BJ (cell line): ENCODE results near the gene FARSB. TPM values are rescaled to one million over a fixed set of nuclear protein-coding genes. Genes with fewer than 3 reads are reported as not detected.

Source experiments
- CTCF ChIA-PET: fragments of 350-600 bp; formaldehyde crosslinking; extraction: SDS; loops from one replicate; lab custom pipeline; 2021; ENCODE audit warnings: antibody characterized with exemption, inconsistent platforms; lab: Yijun Ruan, JAX
- POLR2A ChIA-PET: fragments of 300-600 bp; sonication (Branson Sonifier 250); formaldehyde crosslinking; extraction: SDS; loops from one replicate; lab custom pipeline; 2021; ENCODE audit warnings: antibody characterized with exemption; lab: Charles Lee
- DNase-seq: peaks from one replicate; pipeline ENCODE4 v3.0.0-alpha.2; 2011; ENCODE audit warnings: low read depth
- H3K27me3 ChIP-seq: 2 replicates; pipeline ENCODE4 v1.6.0; 2011; ENCODE audit warnings: low read length; ENCODE audit not compliant: control insufficient read depth, insufficient read depth
- H3K36me3 ChIP-seq: 2 replicates; pipeline ENCODE4 v1.5.1; 2011; ENCODE audit warnings: low read length; ENCODE audit not compliant: control insufficient read depth, insufficient read depth
- H3K4me3 ChIP-seq: 2 replicates; pipeline ENCODE4 v1.5.1; 2011; ENCODE audit warnings: low read depth, mild to moderate bottlenecking, control low read depth, low read length
- polyA plus RNA-seq: library from polyadenylated mRNA; depleted of rRNA; stranded (reverse); fragments of >200 nt; gene quantifications from 2 replicates; pipeline ENCODE4 v1.2.3, GENCODE V29; 2011
- TF ChIP-seq, protein P1 (sequence below): IDR thresholded peaks from 2 replicates; pipeline ENCODE4 v1.5.1; 2011; ENCODE audit warnings: low read depth, mild to moderate bottlenecking, control low read depth, inconsistent platforms, low read length, moderate library complexity; ENCODE audit not compliant: insufficient read depth

FARSB gene
- polyA plus RNA-seq, 1 experiment, result 16.4 TPM

DNA sequence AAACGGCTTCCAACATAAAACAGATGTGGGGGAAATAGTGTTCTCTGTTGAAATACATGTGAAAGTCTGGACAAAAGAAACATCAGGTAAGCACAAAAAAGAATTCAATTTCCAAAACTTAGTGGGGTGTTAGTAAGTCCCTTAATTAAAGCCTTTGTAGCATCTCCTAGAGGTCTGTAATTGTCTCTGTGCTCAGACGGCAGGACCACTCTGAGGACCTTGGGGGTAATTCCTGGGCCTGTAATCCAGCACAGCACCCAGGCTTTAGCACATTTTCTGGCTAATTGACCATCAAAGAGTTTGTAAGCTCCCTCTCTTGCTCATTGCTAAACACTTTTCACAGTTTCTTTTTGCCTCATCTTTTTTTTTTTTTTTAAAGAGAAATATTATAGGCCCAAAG lies 80.3 kb downstream of the FARSB start:
- H3K4me3 ChIP-seq, result no peak overlapping the region
- ChIA-PET POLR2A (no interaction called here), CTCF (no interaction called here)
- 0 out of 2 replicates have a peak, but pooled peaks cover 1% of the 10 kb centered on the region for H3K36me3 ChIP-seq
- no peak for DNase-seq
- H3K27me3 ChIP-seq, result no peaks in the 10 kb centered on the region
- TF ChIP-seq, protein P1, sequence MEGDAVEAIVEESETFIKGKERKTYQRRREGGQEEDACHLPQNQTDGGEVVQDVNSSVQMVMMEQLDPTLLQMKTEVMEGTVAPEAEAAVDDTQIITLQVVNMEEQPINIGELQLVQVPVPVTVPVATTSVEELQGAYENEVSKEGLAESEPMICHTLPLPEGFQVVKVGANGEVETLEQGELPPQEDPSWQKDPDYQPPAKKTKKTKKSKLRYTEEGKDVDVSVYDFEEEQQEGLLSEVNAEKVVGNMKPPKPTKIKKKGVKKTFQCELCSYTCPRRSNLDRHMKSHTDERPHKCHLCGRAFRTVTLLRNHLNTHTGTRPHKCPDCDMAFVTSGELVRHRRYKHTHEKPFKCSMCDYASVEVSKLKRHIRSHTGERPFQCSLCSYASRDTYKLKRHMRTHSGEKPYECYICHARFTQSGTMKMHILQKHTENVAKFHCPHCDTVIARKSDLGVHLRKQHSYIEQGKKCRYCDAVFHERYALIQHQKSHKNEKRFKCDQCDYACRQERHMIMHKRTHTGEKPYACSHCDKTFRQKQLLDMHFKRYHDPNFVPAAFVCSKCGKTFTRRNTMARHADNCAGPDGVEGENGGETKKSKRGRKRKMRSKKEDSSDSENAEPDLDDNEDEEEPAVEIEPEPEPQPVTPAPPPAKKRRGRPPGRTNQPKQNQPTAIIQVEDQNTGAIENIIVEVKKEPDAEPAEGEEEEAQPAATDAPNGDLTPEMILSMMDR, result no peak

DNA sequence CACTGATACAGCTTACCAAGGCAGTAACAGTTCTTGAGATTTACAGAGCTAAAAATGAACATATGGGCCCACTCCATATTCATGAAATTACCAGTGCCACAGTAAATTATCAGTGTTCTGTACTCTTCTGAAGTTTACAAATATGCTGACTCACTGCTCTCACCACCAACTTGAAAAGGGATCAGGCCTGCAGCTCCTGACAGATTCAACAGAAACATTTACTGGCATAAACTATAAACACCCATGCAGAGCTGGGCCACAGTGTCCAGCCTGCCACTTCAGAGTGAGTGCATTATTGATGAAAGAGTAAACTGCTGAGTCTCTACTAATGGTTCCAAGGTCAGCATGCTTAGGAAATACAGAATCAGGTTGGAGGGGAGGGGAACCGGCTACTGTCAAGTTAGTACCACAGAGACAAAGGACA lies 83.1 kb downstream of the FARSB start:
- TF ChIP-seq, protein P1, result no peak
- H3K36me3 ChIP-seq, result no peaks in the 10 kb centered on the region
- CTCF ChIA-PET, result interaction anchor here (1.0 to 1.9 kb wide), 3 partner anchors 10 to 42 kb away, joined by 3 to 4 read pairs (median 3); no protein-coding TSS in a partner anchor

DNA sequence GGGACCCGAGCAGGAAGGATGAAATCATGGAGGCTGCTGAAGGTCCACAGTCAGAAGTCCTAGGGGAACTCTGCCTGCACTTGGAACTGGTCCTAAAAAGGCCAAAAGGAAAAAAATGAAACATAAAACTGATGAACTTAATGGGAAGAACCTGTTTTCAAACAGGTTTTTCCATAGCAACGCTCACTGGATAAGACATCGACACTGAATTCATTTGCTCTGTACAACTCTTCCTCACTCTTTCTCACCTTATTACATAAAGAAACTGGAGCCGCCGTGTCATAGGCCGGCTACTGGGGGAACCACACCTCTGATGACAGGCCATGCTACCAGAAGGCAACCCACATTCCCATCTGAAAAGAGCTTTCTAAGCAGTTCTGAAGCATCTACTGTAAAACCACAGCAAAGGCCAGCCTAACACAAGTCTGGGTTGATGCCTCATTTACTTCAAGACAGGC lies 83.6 kb downstream of the FARSB start:
- TF ChIP-seq, protein P1, result no peak
- DNase-seq, result no peak
- no peaks in the 10 kb centered on the region for H3K27me3 ChIP-seq
- no peak overlapping the region for H3K4me3 ChIP-seq
- H3K36me3 ChIP-seq, result no peaks in the 10 kb centered on the region
- CTCF ChIA-PET, result interaction anchor here (1.0 to 1.9 kb wide), 2 partner anchors 10 to 26 kb away, joined by 3 to 4 read pairs; no protein-coding TSS in a partner anchor
- POLR2A ChIA-PET, result no interaction called here

More for the DNA sequence above, 83.1 kb downstream of the FARSB start:
- Histone ChIP-seq H3K4me3 (no peak overlapping the region), H3K27me3 (no peaks in the 10 kb centered on the region)
- DNase-seq, result no peak
- POLR2A ChIA-PET, result no interaction called here

DNA sequence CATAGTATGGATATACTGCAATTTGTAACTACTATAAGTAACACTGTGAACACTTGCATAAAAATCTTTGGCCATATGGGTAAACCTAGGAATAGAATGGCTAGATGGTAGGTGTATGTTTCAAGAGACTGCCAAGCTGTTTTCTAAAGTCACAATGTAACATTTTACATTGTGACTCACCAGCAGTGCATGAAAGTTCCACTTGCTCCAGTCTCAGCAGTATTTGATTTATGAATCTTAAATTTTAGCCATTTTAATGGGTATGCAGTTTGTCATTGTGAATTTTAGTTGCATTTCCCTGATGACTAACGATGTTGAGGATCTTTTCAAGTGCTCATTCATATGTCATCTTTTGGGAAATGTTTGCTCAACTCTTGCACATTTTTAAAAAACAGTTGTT lies 86.1 kb downstream of the FARSB start:
- H3K4me3 ChIP-seq, result no peak overlapping the region
- CTCF ChIA-PET, result interaction anchor here (1.0 to 2.0 kb wide), 4 partner anchors 10 to 545 kb away, joined by 3 to 6 read pairs (median 4); no protein-coding TSS in a partner anchor
- H3K27me3 ChIP-seq, result no peaks in the 10 kb centered on the region
- TF ChIP-seq, protein P1, result no peak
- H3K36me3 ChIP-seq, result no peaks in the 10 kb centered on the region
- no peak for DNase-seq
- POLR2A ChIA-PET, result no interaction called here

DNA sequence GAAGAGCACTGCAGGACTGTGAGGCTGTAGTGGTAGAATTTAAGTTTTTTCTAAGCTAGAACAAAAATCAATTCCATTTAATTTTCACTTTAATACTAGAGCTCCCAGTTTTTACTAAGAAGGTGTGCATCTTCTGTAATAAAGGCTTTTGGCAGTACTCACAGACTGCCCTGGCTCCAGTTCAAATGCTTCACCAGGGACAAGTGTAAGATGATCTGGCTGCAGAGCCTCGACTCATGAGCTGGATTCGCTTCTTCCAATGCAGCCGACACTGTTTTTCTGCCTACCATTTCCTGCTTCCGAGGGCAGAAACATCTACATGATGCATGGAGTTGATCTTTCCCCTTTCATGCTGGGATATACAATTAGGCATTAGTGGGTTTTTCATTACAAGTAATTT lies 87.0 kb downstream of the FARSB start:
- TF ChIP-seq, protein P1, result no peak
- H3K27me3 ChIP-seq, result no peaks in the 10 kb centered on the region
- no peak overlapping the region for H3K4me3 ChIP-seq
- POLR2A ChIA-PET, result no interaction called here
- CTCF ChIA-PET, result interaction anchor here (1.2 kb wide), 2 partner anchors 11 to 545 kb away, joined by 3 read pairs; no protein-coding TSS in a partner anchor
- no peak for DNase-seq
- H3K36me3 ChIP-seq, result 0 out of 2 replicates have a peak, but pooled peaks cover under 1% of the 10 kb centered on the region
